ENCODE results near the gene TARM1. TPM values are rescaled to one million over a fixed set of nuclear protein-coding genes. Genes with fewer than 3 reads are reported as not detected.
A peak's percentile ranks its signal among the peaks of the same experiment; 100 is the strongest.

The TARM1 gene
- not detected for total RNA-seq

DNA sequence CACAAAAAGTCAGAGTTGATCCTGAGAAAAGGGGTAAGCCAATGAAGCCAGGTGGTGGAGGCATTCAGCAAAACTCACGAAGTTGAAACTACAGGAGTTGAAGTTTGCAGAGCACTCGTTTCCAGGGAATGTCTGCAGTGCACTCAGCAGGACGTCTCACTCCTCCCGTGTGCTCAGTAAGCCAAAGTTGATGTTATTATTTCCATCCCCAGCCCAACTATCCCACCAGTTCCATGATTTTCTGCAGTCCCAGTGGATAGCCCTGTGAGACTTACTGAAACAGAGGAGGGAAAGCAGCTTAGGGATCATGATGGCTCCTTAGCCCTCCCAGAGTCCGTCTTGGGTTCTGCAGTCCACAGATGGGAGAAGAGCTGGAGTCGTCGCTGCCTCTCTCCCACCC lies at the start of gene TARM1:
TARM1 (minus strand) TSS at position 334 of the 400 bp plus-strand sequence; CDS start at position 309, 25 bp downstream.
- Histone ChIP-seq H3K4me1 (replicated peaks in 1 of 2) (no peaks in the 10 kb centered on the region), H3K27ac (no peak within 1 kb of the TSS), H3K4me3 (no peak within 1 kb of the TSS)
- in situ Hi-C loops (cut with MboI; ENCODE audit: low pct_unique_long_range_greater_than_20kb in 2 of 9, low sequenced_read_pairs in 9 of 9, unreplicated experiment in 9 of 9), result no loop called here
- ATAC-seq (replicated peaks in 6 of 8), result no peak
- WGBS, 10 experiments, result 67 to 100% (median 86%) methylated on average over 1 to 6 of the region's 7 CpGs; no CpG with 5 or more reads in 2 of the 10 experiments

DNA sequence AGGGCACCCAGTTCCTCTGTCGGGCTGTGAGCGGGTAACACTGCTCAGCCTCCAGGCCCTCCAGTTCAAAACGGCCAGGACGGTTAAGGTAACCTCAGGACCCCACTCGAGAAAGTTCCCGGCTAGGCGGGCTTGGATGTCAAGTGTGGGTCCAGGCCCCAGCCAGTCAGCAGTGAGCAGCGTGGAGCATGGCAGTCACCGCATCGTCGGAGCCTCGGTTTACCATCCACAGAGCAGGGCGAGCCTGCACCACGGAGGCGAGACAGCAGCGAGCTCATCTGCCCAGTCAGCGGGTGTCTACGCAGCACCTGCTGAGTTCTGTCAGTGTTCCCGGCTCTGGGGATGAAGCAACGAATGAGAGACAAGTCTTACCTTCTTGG lies 48.4 kb upstream of the TARM1 start:
- 92 to 100% (median 100%) methylated on average over 1 to 10 of the region's 20 CpGs; no CpG with 5 or more reads in 5 of the 10 experiments for WGBS, 10 experiments
- no peak for ATAC-seq (replicated peaks in 6 of 8)
- in situ Hi-C loops (cut with MboI; ENCODE audit: low pct_unique_long_range_greater_than_20kb in 2 of 9, low sequenced_read_pairs in 9 of 9, unreplicated experiment in 9 of 9), result no loop called here
- Histone ChIP-seq H3K27ac (no peak overlapping the region), H3K4me3 (no peak overlapping the region), H3K4me1 (replicated peaks in 1 of 2) (no peaks in the 10 kb centered on the region)

DNA sequence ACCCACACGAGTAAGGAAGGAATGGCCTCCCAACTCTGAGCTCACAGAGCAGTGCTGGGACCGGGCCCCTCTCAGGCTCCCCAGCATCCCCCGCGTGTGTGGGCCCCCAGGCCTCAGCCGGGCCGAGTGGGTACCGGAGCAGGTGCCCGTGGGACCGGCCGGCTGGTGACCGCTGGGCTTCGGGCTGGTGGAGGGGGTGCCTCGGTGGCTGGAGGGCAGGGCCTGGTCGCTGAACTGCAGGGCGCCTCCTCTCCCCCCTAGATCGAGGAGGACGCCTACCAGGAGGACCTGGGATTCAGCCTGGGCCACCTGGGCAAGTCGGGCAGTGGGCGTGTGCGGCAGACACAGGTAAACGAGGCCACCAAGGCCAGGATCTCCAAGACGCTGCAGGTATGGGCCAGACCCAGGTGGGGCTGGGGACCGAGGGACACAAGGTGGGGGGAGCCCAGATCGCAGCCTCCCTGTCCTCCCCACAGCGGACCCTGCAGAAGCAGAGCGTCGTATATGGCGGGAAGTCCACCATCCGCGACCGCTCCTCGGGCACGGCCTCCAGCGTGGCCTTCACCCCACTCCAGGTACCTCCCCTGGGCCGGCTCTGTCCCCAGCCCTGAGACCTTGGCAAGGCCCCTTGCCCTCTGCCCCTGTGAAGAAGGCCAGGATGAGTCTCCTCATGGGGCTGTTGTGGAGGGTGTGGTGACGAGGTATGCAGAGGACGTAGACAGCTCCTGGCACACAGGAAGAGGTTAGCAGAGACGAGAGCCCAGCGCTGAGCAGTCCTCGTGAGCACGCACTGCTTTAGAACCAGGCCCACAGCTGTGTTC lies 47.8 kb upstream of the TARM1 start:
- Histone ChIP-seq H3K27ac (no peak overlapping the region), H3K4me1 (replicated peaks in 1 of 2) (no peaks in the 10 kb centered on the region), H3K4me3 (no peak overlapping the region)
- 90 to 100% (median 100%) methylated on average over 1 to 8 of the region's 41 CpGs; no CpG with 5 or more reads in 5 of the 10 experiments for WGBS, 10 experiments
- peak in 4 of 8 experiments; percentile 7 to 15 (median 11) for ATAC-seq (replicated peaks in 6 of 8)
- in situ Hi-C loops (cut with MboI; ENCODE audit: low pct_unique_long_range_greater_than_20kb in 2 of 9, low sequenced_read_pairs in 9 of 9, unreplicated experiment in 9 of 9), result no loop called here

DNA sequence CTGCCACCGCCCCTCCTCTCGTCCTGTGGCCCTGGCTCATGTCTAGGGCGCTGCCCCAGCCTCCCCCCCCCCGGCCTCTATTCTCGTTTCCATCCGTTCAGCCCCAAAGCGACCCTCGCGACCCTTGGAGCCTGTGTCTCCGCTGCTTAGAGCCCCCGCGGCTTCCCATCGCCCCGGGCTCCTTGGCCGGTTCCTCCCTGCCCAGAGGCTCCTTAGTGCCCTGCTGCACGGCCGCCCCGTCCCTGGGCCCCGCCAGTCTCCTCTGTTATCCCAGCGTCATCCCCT lies 47.2 kb upstream of the TARM1 start:
- H3K4me3 ChIP-seq, result no peak overlapping the region
- no peak overlapping the region for H3K27ac ChIP-seq
- no peaks in the 10 kb centered on the region for H3K4me1 ChIP-seq (replicated peaks in 1 of 2)
- ATAC-seq (replicated peaks in 6 of 8), result no peak
- in situ Hi-C loops (cut with MboI; ENCODE audit: low pct_unique_long_range_greater_than_20kb in 2 of 9, low sequenced_read_pairs in 9 of 9, unreplicated experiment in 9 of 9), result no loop called here
- no CpG with 5 or more reads among the region's 20 CpGs for WGBS, 10 experiments

DNA sequence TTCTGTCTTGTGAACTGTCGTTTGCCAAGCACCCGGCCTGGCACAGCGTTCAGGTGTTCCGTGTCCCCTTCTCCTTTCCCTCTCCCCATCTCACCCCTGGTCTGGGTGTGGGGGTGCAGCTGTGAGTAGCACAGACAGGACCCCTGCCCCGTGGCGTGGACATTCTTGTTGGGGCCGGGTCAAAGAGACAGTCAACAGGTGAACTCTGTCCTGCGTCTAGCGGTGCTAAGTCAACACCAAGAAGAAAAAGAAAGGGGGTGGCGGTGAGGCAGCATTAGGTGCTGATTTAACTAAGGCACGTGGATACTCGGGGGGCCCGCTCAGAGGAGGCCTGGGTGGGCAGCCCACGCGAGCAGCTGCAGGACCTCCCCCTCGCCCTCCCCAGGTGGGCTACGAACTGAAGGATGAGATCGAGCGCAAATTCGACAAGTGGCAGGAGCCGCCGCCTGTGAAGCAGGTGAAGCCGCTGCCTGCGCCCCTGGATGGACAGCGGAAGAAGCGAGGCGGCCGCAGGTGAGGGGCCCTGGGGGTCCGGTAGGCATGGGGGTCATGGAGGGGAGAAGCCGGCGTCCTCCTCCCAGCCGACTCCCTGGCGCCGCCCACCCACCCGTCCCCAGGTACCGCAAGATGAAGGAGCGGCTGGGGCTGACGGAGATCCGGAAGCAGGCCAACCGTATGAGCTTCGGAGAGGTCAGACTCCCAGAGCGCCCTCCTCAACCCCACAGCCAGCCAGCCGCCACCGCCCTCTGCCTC lies 46.7 kb upstream of the TARM1 start:
- Histone ChIP-seq H3K27ac (no peak overlapping the region), H3K4me3 (no peak overlapping the region), H3K4me1 (replicated peaks in 1 of 2) (no peaks in the 10 kb centered on the region)
- WGBS, 10 experiments, result 72 to 100% (median 94%) methylated on average over 1 to 6 of the region's 44 CpGs; no CpG with 5 or more reads in 2 of the 10 experiments
- in situ Hi-C loops (cut with MboI; ENCODE audit: low pct_unique_long_range_greater_than_20kb in 2 of 9, low sequenced_read_pairs in 9 of 9, unreplicated experiment in 9 of 9), result no loop called here
- ATAC-seq (replicated peaks in 6 of 8), result no peak

DNA sequence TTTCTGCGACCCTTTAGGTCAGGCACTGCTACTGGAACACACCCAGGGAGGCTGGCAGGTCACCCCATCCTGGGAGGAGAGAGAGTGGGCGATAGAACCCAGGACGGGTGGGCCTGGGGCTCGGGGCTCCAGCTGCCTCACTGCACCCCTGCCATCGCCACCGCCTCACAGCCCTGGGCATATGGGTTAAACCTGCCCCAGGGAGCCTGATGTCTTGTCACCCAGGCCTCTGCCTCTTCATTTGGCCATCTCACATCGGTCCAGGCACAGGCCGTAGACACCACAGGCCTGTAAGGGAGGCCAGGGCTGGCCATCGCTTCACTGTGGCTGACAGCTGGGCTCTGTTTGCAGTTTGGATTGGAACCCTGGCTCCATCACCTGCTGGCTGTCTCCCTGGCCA lies 44.5 kb upstream of the TARM1 start:
- ATAC-seq (replicated peaks in 6 of 8), result no peak
- H3K4me3 ChIP-seq, result no peak overlapping the region
- 83 to 100% (median 96%) methylated on average over 2 to 5 of the region's 9 CpGs; no CpG with 5 or more reads in 7 of the 10 experiments for WGBS, 10 experiments
- H3K27ac ChIP-seq, result no peak overlapping the region
- H3K4me1 ChIP-seq (replicated peaks in 1 of 2), result no peaks in the 10 kb centered on the region
- in situ Hi-C loops (cut with MboI; ENCODE audit: low pct_unique_long_range_greater_than_20kb in 2 of 9, low sequenced_read_pairs in 9 of 9, unreplicated experiment in 9 of 9), result no loop called here

DNA sequence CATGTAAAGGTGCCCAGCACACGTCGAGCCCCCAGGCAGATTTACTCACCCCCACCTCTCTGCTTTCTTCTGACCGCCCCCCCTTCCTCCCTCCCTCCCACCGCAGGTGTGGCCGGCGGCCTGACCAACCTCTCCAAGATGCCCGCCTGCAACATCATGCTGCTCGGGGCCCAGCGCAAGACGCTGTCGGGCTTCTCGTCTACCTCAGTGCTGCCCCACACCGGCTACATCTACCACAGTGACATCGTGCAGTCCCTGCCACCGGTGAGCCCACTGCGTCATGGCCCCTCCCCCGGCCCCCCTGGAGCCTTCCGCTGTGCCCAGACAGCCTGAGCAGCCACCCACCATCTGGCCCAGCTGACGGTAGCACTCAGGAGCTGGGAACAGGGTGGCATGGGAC lies 43.2 kb upstream of the TARM1 start:
- Histone ChIP-seq H3K4me3 (no peak overlapping the region), H3K27ac (no peak overlapping the region), H3K4me1 (replicated peaks in 1 of 2) (no peaks in the 10 kb centered on the region)
- no CpG with 5 or more reads among the region's 19 CpGs for WGBS, 10 experiments
- in situ Hi-C loops (cut with MboI; ENCODE audit: low pct_unique_long_range_greater_than_20kb in 2 of 9, low sequenced_read_pairs in 9 of 9, unreplicated experiment in 9 of 9), result no loop called here
- ATAC-seq (replicated peaks in 6 of 8), result peak in 2 of 8 experiments; percentile 8 to 24

DNA sequence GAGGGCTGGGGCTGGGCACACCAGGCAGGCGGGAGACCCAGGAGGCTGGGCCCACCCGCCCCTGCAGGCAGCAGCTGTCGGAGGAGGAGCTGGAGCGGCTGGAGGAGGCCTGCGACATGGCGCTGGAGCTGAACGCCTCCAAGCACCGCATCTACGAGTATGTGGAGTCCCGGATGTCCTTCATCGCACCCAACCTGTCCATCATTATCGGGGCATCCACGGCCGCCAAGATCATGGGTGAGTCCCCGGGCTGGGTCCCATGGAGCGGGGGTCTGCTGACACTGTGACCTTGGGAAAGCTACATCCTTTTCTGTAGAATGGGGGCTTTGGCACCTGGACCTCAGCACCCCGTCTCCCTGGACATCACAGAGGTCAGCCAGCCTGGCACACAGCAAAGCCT lies 42.5 kb upstream of the TARM1 start:
- no peaks in the 10 kb centered on the region for H3K4me1 ChIP-seq (replicated peaks in 1 of 2)
- no peak overlapping the region for H3K4me3 ChIP-seq
- WGBS, 10 experiments, result 100% methylated on average over 1 to 5 of the region's 17 CpGs; no CpG with 5 or more reads in 7 of the 10 experiments
- no peak for ATAC-seq (replicated peaks in 6 of 8)
- in situ Hi-C loops (cut with MboI; ENCODE audit: low pct_unique_long_range_greater_than_20kb in 2 of 9, low sequenced_read_pairs in 9 of 9, unreplicated experiment in 9 of 9), result no loop called here
- H3K27ac ChIP-seq, result no peak overlapping the region

DNA sequence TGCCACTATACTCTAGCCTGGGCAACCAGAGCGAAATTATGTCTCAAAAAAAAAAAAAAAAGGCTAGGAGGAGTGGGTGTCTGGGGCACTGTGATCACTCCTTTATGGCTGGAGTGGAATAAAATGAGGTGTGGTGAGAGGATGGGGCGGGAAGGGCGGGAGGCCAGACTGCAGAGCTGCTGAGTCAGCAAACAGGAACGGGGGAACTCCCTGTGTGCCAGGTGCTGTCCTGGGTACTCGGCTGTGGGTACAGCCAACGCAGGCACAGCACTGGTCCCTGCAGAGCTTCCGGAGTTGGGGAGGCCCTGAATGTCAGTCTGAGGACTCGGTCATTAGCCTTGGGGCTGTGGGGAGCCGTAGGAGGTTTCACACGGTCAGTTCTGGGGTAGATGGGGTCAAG lies 40.1 kb upstream of the TARM1 start:
- Histone ChIP-seq H3K4me1 (replicated peaks in 1 of 2) (peaks cover 3 to 5% of the 10 kb centered on the region in 2 donors), H3K27ac (no peak overlapping the region), H3K4me3 (no peak overlapping the region)
- in situ Hi-C loops (cut with MboI; ENCODE audit: low pct_unique_long_range_greater_than_20kb in 2 of 9, low sequenced_read_pairs in 9 of 9, unreplicated experiment in 9 of 9), result no loop called here
- 100% methylated on average over 1 to 3 of the region's 10 CpGs; no CpG with 5 or more reads in 7 of the 10 experiments for WGBS, 10 experiments
- peak in 1 of 8 experiments; percentile 69 for ATAC-seq (replicated peaks in 6 of 8)

DNA sequence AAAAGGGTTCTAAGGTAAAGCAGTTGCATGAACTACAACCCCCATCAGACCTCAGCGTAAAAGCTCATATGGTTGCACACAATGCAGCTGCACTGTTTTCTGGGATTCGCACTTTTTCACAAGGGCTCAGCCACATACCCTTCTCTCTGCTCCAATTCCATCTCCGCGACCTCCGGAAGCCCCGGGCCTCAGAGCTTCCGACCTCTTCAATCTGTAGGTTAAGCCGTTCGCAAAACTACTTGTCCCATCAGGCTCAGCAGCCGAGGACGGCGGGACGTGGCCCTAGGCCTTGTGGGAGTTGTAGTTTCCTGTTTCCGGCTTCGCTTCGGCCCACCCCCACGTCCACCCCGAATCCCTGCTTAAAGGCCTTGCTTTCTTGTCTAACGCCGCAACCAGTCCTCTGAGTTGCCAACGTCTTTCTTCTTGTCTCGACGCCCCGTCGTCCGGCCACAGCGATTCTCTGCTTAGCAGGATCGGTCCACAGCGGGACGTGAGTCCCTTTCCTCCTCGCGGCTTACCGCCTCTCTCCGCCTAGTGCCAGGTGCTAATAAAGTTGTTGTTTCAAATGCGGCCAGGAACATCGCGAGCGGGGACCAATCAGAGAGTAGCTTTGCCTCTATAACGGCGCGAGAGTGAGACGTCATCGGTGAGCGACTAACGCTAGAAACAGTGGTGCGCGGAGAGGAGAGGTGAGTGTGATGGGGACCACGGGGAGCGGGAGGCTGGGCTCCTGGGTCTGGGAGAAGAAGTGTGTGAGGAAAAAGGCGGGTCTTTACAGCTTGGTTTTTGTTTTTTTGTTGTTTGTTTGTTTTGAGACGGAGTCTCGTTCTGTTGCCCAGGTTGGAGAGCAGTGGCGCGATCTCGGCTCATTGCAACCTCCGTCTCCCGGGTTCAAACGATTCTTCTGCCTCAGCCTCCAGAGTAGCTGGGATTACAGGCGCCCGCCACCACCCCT lies 34.2 kb upstream of the TARM1 start, which contains the start of the genes PRPF31 and TFPT:
PRPF31 (plus strand) TSS at position 646 of the 955 bp plus-strand sequence. CDS start 2,525 bp downstream, outside the sequence.
TFPT (minus strand) TSS at position 549 of the 955 bp plus-strand sequence; CDS start at position 161, 388 bp downstream.
- WGBS, 10 experiments, result 0 to 3% (median 0%) methylated on average over 2 to 37 of the region's 60 CpGs; no CpG with 5 or more reads in 1 of the 10 experiments
- H3K4me1 ChIP-seq (replicated peaks in 1 of 2), result peaks cover 5 to 11% of the 10 kb centered on the region in 2 donors
- H3K4me3 ChIP-seq, result peak within 1 kb of the TSS; percentile 80 to 96 (median 88)
- H3K27ac ChIP-seq, result peak within 1 kb of the TSS; percentile 95 to 97
- in situ Hi-C loops (cut with MboI; ENCODE audit: low pct_unique_long_range_greater_than_20kb in 2 of 9, low sequenced_read_pairs in 9 of 9, unreplicated experiment in 9 of 9), result no loop called here
- ATAC-seq (replicated peaks in 6 of 8), result peak; percentile 92 to 96 (median 95)

DNA sequence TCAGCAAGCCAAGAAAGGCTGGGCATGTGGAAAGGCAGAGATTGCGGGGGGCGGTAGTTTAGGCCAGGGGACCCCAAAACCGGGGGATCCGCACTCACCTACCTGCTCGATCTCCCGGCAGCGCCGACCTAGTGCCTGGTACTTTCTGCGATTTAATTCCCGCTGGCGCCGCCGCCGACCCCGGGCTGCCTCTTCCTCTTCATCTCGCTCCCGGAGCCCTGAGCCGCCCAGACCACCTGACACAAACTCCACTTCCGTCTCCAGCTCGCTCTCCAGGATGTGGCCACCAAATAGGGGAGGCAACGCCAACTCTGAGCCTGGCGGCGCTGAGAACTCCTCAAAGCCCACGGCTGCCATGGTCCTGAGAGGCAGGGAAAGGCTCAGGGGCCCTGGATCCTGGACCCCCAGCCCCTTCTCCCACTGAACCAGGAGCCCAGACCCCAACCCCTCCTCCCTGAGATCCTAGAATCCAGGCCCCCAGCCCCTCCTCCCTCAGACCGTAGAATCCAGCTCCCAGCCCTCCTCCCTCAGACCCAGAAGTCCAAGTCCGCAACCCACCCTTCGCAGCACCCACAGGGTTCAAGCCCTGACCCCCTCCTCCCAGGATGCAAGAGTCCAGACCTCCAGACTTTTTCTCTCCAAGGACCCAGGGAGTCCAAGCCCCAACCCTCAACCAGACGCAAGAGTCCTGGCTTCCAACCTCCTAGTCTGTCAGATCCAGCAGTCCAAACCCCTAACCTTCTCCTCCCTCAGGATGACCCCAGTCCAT lies 33.4 kb upstream of the TARM1 start:
- Histone ChIP-seq H3K27ac (peak overlapping the region in 1 of 2 donors; percentile 95), H3K4me3 (peak overlapping the region; percentile 80 to 96 (median 88)), H3K4me1 (replicated peaks in 1 of 2) (peaks cover 5 to 11% of the 10 kb centered on the region in 2 donors)
- ATAC-seq (replicated peaks in 6 of 8), result peak in 3 of 8 experiments; percentile 4 to 10 (median 7)
- 0 to 50% (median 7%) methylated on average over 1 to 12 of the region's 28 CpGs; no CpG with 5 or more reads in 5 of the 10 experiments for WGBS, 10 experiments
- in situ Hi-C loops (cut with MboI; ENCODE audit: low pct_unique_long_range_greater_than_20kb in 2 of 9, low sequenced_read_pairs in 9 of 9, unreplicated experiment in 9 of 9), result no loop called here

DNA sequence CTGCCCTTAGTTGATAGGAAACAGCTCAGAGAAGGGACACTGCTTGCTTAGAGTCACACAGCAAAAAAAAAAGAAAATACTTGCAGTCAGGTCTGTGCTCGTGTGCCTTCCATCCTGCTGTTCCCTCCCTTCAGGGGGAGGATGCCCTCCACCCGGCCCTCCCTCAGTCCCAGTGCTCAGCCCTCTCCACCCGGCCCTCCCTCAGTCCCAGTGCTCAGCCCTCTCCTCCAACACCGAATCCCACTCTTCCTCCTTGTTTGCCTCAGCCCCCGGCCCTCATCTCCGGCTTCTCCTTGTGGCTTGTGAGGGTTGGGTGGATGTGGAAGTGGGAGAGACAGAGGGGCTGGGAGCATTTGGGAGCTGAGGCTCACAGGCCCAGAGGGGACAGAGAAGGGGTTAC lies 28.5 kb upstream of the TARM1 start:
- Histone ChIP-seq H3K27ac (no peak overlapping the region), H3K4me1 (replicated peaks in 1 of 2) (peaks cover 0 to 4% of the 10 kb centered on the region in 2 donors), H3K4me3 (no peak overlapping the region)
- ATAC-seq (replicated peaks in 6 of 8), result peak in 1 of 8 experiments; percentile 23
- WGBS, 10 experiments, result no CpG with 5 or more reads among the region's 6 CpGs
- in situ Hi-C loops (cut with MboI; ENCODE audit: low pct_unique_long_range_greater_than_20kb in 2 of 9, low sequenced_read_pairs in 9 of 9, unreplicated experiment in 9 of 9), result no loop called here
